GM19372 (cell line): Measurements from ENCODE around the gene CREBL2.
"Not testable (repeated sequence)": the region's sequence is repeated elsewhere in the genome, so short reads cannot be mapped to it uniquely, and the experiment has no call there.

ENCODE experiments used
- ATAC-seq: cut with Tn5 transposase; IDR thresholded peaks from one replicate; pipeline ENCODE4 v1.9.1; 2021; ENCODE audit warnings: mild to moderate bottlenecking, low read depth, moderate library complexity; ENCODE audit not compliant: unreplicated experiment

The CREBL2 gene

DNA sequence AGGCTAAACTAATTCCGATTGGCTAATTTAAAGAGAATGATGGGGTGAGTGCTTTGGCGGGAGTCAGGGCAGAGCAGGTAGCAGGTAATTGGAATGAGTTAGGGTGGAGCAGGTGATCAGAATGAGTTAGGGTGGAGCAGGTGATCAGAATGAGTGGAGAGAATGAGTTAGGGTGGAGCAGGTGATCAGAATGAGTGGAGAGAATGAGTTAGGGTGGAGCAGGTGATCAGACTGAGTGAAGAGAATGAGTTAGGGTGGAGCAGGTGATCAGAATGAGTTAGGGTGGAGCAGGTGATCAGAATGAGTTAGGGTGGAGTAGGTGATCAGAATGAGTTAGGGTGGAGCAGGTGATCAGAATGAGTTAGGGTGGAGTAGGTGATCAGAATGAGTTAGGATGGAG lies 15.7 kb upstream of the CREBL2 start:
- ATAC-seq = not testable (repeated sequence)

- ATAC-seq = not testable (repeated sequence)
Observed at GRCh38 chr12:12596598-12596997, 15.1 kb upstream of the CREBL2 start.

- no peak for ATAC-seq
Observed at GRCh38 chr12:12598864-12599263, 12.8 kb upstream of the CREBL2 start.

- ATAC-seq = no peak
Observed at GRCh38 chr12:12599750-12600643, 11.7 kb upstream of the CREBL2 start.

GRCh38 chr12:12600659-12601058 lies 11.0 kb upstream of the CREBL2 start:
- ATAC-seq = no peak

DNA sequence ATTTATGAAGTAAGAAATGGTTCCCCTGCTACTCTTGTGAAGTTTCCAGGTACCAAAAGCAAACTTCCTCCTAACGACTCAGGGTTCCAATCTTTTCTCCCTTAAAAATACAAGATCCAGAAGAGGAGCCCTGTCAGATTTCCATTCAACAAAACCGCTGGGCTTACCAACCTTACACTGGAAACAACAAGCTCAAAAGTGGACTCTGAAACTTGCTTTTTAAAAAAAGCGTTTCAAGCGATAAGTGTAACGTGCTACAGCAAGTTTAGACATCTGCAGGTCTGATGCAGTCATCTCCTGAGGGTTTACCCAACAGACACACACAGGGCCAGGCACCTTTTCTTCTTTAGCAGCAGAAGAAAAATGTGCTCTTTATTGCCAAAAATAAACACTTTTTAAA lies 6.9 kb upstream of the CREBL2 start:
- no peak for ATAC-seq

DNA sequence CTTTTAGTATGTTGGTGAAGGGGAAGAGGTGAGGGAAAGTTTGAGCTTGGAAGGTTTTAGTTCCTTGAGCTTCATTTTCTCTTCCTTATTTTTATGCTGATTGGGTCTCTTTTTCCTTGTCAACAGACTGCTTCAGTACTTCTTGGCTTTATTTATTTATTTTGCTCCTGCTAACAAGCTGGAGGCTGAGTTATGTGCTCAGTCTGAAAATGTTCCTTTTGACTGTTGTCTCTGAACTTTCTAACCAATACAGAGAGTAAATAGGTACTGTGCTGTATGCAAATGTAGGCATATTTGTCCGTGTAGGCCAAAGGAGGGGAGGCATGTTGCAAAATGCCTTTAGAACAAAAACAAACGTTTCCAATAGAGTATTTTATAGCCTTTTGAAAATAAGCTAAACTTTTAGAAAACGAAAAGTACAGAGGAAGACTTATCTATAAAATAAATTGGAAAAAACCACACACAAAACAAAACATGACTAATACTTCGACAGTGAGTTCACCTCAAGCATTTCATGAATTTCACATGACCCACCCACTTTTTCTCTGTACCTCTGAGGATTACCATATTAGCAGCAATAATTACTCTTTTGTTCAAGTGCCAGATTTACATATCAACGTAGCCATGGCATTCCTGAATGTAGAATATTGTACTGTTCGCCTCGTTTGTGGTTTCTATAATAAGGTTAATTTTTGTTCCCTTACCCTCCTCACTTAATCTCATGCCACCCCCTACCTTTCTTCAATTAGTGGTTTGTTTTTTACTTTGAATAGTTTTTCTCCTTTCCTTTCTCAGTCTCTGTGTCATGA lies 4.7 kb upstream of the CREBL2 start:
- ATAC-seq = peak; percentile 40

DNA sequence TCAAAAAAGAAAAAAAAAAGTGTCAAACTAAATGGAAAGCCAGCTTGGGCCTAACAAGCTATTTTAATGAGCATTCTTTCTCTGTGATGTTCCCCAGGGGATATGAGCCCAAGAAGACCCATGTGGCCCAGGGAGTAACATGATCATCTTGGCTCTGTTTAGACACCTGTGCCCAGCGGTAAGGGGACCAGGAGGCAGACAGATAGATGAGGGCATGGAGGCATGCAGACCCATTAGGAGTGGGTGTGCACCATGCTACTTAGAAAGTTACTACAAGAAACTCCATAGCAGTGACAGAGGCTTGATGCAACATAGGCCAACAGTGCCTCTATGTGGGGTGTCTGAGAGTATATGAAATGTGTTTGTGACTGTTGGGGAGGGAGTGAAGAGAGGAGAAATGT lies 3.1 kb upstream of the CREBL2 start:
- ATAC-seq = no peak

- ATAC-seq = no peak
Observed at GRCh38 chr12:12609692-12610091, 2.0 kb upstream of the CREBL2 start.

GRCh38 chr12:12610711-12611110 lies 965 bp upstream of the CREBL2 start:
- ATAC-seq = no peak

DNA sequence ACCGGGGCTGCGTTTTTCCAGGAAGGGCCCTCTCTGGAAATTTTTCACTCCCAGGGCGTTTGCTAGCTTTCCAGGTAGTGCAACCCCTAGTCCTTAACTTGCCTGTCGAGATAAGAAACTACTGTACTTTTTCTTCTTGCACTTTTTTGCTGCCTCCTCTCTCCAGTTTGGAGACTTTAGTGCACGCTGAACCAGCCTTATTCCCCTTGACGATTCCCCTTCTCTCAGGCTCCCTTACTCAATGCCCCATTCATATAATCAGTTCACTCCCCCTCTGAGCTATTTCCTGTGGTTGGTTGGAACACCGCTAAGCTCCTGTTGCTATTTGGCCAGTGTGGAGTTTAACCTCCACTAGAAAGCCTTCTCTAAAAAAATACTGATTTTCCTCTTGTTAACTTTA lies 682 bp downstream of the CREBL2 start:
- ATAC-seq = no peak

DNA sequence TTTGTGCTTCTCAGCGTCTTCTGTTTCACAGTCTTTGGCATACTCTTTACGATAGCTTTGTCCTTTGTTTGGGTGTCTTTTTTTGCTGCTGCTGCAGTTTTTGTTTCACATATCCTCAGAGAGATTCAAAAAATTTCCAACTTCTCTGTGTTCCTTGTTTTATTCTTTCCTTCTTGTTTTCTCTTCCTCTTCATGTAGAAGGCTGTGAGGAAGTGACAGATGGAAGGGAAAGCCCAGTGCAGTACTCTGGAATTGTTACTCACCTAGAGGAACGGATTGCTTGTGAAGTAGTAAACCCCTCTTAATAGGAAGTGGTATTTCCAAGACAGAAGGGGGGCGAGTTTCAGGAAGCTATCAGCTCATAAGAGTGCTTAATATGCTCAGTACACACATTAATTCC lies 1.7 kb downstream of the CREBL2 start:
- ATAC-seq = no peak

GRCh38 chr12:12614342-12614741 lies 2.7 kb downstream of the CREBL2 start:
- no peak for ATAC-seq

DNA sequence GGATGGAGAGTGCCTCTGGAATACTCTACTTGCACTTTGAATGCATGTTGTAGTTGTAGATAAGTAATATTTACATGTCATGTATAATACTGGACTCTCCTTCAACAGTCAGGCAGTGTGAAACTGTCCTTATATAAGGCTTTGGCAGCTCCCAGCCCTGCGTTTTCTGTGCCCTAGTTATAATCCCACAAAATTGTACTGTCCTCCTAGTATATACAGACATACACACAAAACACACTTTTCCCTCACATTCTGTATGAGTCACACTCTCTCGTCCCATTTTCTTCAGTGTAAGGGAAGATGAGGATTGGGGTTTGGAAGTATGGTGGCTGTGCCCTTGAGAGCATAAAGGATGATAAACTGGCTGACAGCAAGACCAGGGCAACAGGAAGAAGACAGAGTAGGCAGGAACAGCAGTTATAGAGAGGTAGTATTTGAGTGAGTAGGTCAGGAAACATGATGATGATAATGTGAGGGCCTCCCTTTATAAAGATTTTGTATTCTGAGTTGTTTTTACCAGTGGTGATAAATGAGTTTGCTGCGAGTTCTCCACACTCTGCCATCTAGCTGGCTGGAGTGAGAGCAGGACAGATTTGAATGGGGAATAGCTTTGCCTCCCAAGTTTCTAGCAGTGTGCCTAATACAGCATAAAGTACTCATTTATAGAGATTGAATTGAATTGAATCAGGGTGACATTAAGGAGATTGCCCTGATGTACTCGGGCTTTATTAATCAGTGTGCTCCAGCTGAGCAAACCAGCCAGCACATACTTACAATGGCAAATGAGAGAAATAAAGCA lies 5.0 kb downstream of the CREBL2 start:
- no peak for ATAC-seq

DNA sequence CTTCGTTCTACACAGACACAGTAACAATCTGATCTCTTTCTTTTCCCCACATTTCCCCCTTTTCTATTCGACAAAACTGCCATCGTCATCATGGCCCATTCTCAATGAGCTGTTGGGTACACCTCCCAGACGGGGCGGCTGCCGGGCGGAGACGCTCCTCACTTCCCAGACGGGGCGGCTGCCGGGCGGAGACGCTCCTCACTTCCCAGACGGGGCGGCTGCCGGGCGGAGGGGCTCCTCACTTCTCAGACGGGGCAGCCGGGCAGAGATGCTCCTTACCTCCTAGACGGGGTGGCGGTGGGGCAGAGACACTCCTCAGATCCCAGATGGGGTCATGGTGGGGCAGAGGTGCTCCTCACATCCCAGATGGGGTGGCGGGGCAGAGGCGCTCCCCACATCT lies 6.4 kb downstream of the CREBL2 start:
- ATAC-seq = not testable (repeated sequence)

- ATAC-seq = no peak
Observed at GRCh38 chr12:12620730-12621315, 9.1 kb downstream of the CREBL2 start.

- no peak for ATAC-seq
Observed at GRCh38 chr12:12622418-12622817, 10.7 kb downstream of the CREBL2 start.

DNA sequence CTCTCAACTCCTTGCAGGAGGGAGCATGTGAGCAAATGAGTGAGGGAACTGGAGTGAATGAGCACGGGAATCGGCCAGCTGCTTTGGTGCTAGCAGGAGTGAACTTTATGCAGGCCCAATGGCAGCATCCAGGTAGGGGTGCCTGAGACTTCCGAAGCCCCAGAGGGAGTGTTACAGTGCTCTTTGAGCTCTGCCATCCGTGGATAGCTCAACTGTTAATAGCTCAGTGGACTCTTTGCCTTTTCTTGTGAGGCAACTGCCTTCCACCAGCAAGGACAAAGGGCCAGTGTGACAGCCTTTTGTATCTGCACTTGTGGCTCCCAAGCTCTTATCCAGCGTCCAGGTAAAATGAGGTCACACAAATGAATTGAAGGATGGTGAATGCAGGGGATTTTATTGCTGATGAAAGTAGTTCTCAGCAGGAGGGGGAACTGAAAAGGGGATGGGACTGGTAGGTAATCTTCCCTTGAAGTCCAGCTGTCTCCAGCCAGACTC lies 12.9 kb downstream of the CREBL2 start:
- ATAC-seq = no peak

- no peak for ATAC-seq
Observed at GRCh38 chr12:12626471-12626870, 14.8 kb downstream of the CREBL2 start.

GRCh38 chr12:12627308-12627827 lies 15.7 kb downstream of the CREBL2 start:
- ATAC-seq = no peak
